Measurements from ENCODE around the gene USP17L18. TPM values are rescaled to one million over a fixed set of nuclear protein-coding genes. Genes with fewer than 3 reads are reported as not detected.
"Not testable (repeated sequence)": the region's sequence is repeated elsewhere in the genome, so short reads cannot be mapped to it uniquely, and the experiment has no call there.

The USP17L18 gene, protein sequence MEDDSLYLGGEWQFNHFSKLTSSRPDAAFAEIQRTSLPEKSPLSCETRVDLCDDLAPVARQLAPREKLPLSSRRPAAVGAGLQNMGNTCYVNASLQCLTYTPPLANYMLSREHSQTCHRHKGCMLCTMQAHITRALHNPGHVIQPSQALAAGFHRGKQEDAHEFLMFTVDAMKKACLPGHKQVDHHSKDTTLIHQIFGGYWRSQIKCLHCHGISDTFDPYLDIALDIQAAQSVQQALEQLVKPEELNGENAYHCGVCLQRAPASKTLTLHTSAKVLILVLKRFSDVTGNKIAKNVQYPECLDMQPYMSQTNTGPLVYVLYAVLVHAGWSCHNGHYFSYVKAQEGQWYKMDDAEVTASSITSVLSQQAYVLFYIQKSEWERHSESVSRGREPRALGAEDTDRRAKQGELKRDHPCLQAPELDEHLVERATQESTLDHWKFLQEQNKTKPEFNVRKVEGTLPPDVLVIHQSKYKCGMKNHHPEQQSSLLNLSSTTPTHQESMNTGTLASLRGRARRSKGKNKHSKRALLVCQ
- polyA plus RNA-seq (ENCODE audit: insufficient read depth in 1 of 5, insufficient read length in 5 of 5, low replicate concordance in 1 of 5), result not detected
- long read RNA-seq, donor 1, result 0 reads
- long read RNA-seq, donor 2, result 0 reads
- long read RNA-seq, donor 3, result 0 reads
- long read RNA-seq, donor 4, result 0 reads
- long read RNA-seq, donor 5, result 0 reads
- long read RNA-seq, donor 6, result 0 reads
- long read RNA-seq, donor 7, result 0 reads
- long read RNA-seq, donor 8, result 0 reads

DNA sequence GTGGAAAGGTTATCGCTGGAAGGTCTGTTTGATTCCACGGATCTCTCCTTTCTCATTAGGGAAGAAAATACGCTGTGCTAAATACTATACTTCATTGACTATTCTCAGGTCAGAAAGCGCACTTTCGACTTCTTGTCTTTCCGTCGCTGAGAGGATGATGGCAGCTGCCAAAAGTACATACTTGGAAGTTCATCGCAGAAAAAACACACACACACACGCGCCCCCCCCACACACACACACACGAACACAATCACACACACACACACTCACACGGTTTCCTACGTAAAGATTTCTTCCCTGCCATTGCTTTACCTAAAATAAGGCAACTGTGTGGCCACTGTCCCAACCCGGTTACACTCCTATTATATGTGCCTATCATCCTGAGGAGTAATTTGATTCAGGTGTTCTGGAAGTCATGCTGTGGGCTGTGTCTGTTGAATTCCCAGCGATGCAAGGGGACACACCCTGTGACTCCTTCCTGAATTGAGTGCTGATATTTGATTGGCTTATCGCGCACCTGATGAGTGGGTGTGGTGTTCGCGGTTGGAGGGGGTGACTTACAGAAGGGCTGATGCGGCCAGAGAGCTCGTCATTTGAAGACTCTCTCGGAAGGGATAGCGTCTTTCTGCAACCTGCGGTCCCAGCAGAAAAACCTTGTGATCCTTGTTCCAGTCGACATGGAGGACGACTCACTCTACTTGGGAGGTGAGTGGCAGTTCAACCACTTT, at the start of gene USP17L18:
Gene USP17L18, plus strand, starts transcription at position 678 of the 728 bp plus-strand sequence. Its CDS starts 0 bp downstream, at position 678.
- not testable (repeated sequence) for DNase-seq

DNA sequence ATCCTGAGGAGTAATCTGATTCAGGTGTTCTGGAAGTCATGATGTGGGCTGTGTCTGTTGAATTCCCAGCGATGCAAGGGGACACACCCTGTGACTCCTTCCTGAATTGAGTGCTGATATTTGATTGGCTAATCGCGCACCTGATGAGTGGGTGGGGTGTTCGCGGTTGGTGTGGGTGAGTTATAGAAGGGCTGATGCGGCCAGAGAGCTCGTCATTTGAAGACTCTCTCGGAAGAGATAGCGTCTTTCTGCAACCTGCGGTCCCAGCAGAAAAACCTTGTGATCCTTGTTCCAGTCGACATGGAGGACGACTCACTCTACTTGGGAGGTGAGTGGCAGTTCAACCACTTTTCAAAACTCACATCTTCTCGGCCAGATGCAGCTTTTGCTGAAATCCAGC, 38.1 kb upstream of the USP17L18 start, which contains the start of gene USP17L10:
Gene USP17L10, plus strand, starts transcription at position 301 of the 400 bp plus-strand sequence. Its CDS starts 0 bp downstream, at position 301.
- not testable (repeated sequence) for DNase-seq

GRCh38 chr4:9214701-9215100, 33.7 kb upstream of the USP17L18 start:
- not testable (repeated sequence) for DNase-seq

DNA sequence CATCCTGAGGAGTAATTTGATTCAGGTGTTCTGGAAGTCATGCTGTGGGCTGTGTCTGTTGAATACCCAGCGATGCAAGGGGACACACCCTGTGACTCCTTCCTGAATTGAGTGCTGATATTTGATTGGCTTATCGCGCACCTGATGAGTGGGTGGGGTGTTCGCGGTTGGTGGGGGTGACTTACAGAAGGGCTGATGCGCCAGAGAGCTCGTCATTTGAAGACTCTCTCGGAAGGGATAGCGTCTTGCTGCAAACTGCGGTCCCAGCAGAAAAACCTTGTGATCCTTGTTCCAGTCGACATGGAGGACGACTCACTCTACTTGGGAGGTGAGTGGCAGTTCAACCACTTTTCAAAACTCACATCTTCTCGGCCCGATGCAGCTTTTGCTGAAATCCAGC, 33.3 kb upstream of the USP17L18 start, which contains the start of gene USP17L11:
Gene USP17L11, plus strand, starts transcription at position 301 of the 400 bp plus-strand sequence. Its CDS starts 0 bp downstream, at position 301.
- DNase-seq, result not testable (repeated sequence)

GRCh38 chr4:9219852-9220251, 28.6 kb upstream of the USP17L18 start, which contains the start of gene USP17L12:
Gene USP17L12, plus strand, starts transcription at chr4:9220152. Its CDS starts 0 bp downstream, at chr4:9220152.
- DNase-seq, result not testable (repeated sequence)

DNA sequence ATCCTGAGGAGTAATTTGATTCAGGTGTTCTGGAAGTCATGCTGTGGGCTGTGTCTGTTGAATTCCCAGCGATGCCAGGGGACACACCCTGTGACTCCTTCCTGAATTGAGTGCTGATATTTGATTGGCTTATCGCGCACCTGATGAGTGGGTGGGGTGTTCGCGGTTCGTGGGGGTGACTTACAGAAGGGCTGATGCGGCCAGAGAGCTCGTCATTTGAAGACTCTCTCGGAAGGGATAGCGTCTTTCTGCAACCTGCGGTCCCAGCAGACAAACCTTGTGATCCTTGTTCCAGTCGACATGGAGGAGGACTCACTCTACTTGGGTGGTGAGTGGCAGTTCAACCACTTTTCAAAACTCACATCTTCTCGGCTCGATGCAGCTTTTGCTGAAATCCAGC, 23.8 kb upstream of the USP17L18 start, which contains the start of gene USP17L13:
Gene USP17L13, plus strand, starts transcription at position 301 of the 400 bp plus-strand sequence. Its CDS starts 0 bp downstream, at position 301.
- DNase-seq, result not testable (repeated sequence)

DNA sequence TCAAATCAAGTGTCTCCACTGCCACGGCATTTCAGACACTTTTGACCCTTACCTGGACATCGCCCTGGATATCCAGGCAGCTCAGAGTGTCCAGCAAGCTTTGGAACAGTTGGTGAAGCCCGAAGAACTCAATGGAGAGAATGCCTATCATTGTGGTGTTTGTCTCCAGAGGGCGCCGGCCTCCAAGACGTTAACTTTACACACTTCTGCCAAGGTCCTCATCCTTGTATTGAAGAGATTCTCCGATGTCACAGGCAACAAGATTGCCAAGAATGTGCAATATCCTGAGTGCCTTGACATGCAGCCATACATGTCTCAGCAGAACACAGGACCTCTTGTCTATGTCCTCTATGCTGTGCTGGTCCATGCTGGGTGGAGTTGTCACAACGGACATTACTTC, 18.2 kb upstream of the USP17L18 start:
- DNase-seq, result not testable (repeated sequence)

DNA sequence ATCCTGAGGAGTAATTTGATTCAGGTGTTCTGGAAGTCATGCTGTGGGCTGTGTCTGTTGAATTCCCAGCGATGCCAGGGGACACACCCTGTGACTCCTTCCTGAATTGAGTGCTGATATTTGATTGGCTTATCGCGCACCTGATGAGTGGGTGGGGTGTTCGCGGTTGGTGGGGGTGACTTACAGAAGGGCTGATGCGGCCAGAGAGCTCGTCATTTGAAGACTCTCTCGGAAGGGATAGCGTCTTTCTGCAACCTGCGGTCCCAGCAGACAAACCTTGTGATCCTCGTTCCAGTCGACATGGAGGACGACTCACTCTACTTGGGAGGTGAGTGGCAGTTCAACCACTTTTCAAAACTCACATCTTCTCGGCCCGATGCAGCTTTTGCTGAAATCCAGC, 14.3 kb upstream of the USP17L18 start, which contains the start of gene USP17L15:
Gene USP17L15, plus strand, starts transcription at position 301 of the 400 bp plus-strand sequence. Its CDS starts 0 bp downstream, at position 301.
- not testable (repeated sequence) for DNase-seq

DNA sequence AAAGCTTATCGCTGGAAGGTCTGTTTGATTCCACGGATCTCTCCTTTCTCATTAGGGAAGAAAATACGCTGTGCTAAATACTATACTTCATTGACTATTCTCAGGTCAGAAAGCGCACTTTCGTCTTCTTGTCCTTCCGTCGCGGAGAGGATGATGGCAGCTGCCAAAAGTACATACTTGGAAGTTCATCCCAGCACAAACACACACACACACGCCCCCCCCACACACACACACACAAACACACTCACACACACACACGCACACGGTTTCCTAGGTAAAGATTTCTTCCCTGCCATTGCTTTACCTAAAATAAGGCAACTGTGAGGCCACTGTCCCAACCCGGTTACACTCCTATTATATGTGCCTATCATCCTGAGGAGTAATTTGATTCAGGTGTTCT, 10.0 kb upstream of the USP17L18 start:
- DNase-seq, result not testable (repeated sequence)

- DNase-seq, result not testable (repeated sequence)
Measured at GRCh38 chr4:9243579-9243978, 4.9 kb upstream of the USP17L18 start, which contains the start of gene USP17L17. Gene USP17L17, plus strand, starts transcription at chr4:9243879. Its CDS starts 0 bp downstream, at chr4:9243879.

DNA sequence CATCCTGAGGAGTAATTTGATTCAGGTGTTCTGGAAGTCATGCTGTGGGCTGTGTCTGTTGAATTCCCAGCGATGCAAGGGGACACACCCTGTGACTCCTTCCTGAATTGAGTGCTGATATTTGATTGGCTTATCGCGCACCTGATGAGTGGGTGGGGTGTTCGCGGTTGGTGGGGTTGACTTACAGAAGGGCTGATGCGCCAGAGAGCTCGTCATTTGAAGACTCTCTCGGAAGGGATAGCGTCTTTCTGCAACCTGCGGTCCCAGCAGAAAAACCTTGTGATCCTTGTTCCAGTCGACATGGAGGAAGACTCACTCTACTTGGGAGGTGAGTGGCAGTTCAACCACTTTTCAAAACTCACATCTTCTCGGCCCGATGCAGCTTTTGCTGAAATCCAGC, 4.6 kb downstream of the USP17L18 start, which contains the start of gene USP17L19:
Gene USP17L19, plus strand, starts transcription at position 301 of the 400 bp plus-strand sequence. Its CDS starts 0 bp downstream, at position 301.
- DNase-seq, result not testable (repeated sequence)

DNA sequence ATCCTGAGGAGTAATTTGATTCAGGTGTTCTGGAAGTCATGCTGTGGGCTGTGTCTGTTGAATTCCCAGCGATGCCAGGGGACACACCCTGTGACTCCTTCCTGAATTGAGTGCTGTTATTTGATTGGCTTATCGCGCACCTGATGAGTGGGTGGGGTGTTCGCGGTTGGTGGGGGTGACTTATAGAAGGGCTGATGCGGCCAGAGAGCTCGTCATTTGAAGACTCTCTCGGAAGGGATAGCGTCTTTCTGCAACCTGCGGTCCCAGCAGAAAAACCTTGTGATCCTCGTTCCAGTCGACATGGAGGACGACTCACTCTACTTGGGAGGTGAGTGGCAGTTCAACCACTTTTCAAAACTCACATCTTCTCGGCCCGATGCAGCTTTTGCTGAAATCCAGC, 9.4 kb downstream of the USP17L18 start, which contains the start of gene USP17L20:
Gene USP17L20, plus strand, starts transcription at position 301 of the 400 bp plus-strand sequence. Its CDS starts 0 bp downstream, at position 301.
- not testable (repeated sequence) for DNase-seq

GRCh38 chr4:9262572-9262971, 14.1 kb downstream of the USP17L18 start, which contains the start of gene USP17L21:
Gene USP17L21, plus strand, starts transcription at chr4:9262872. Its CDS starts 0 bp downstream, at chr4:9262872.
- DNase-seq, result not testable (repeated sequence)

GRCh38 chr4:9267319-9267718, 18.9 kb downstream of the USP17L18 start, which contains the start of gene USP17L22:
Gene USP17L22, plus strand, starts transcription at chr4:9267619. Its CDS starts 0 bp downstream, at chr4:9267619.
- DNase-seq, result not testable (repeated sequence)

DNA sequence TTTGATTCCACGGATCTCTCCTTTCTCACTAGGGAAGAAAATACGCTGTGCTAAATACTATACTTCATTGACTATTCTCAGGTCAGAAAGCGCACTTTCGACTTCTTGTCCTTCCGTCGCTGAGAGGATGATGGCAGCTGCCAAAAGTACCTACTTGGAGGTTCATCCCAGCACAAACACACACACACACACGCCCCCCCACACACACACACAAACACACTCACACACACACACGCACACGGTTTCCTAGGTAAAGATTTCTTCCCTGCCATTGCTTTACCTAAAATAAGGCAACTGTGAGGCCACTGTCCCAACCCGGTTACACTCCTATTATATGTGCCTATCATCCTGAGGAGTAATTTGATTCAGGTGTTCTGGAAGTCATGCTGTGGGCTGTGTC, 23.3 kb downstream of the USP17L18 start:
- DNase-seq, result not testable (repeated sequence)

Other genes with a start within 250 kb of the USP17L18 start
- gene FAM90A26, start 78.2 kb upstream of the USP17L18 start, polyA plus RNA-seq (ENCODE audit: insufficient read depth in 1 of 5, insufficient read length in 5 of 5, low replicate concordance in 1 of 5), result under 1 TPM in 3 of 5 donors, not detected in 2; 0.05 to 0.10 (median 0.08) TPM
- gene USP17L10, start 38.0 kb upstream of the USP17L18 start, polyA plus RNA-seq (ENCODE audit: insufficient read depth in 1 of 5, insufficient read length in 5 of 5, low replicate concordance in 1 of 5), result not detected
- not detected for gene USP17L11, start 33.2 kb upstream of the USP17L18 start, polyA plus RNA-seq (ENCODE audit: insufficient read depth in 1 of 5, insufficient read length in 5 of 5, low replicate concordance in 1 of 5)
- not detected for gene USP17L12, start 28.5 kb upstream of the USP17L18 start, polyA plus RNA-seq (ENCODE audit: insufficient read depth in 1 of 5, insufficient read length in 5 of 5, low replicate concordance in 1 of 5)
- not detected for gene USP17L13, start 23.7 kb upstream of the USP17L18 start, polyA plus RNA-seq (ENCODE audit: insufficient read depth in 1 of 5, insufficient read length in 5 of 5, low replicate concordance in 1 of 5)
- gene USP17L15, start 14.2 kb upstream of the USP17L18 start, polyA plus RNA-seq (ENCODE audit: insufficient read depth in 1 of 5, insufficient read length in 5 of 5, low replicate concordance in 1 of 5), result not detected
- gene USP17L17, start 4.8 kb upstream of the USP17L18 start, polyA plus RNA-seq (ENCODE audit: insufficient read depth in 1 of 5, insufficient read length in 5 of 5, low replicate concordance in 1 of 5), result not detected
- gene USP17L19, start 4.7 kb downstream of the USP17L18 start, polyA plus RNA-seq (ENCODE audit: insufficient read depth in 1 of 5, insufficient read length in 5 of 5, low replicate concordance in 1 of 5), result not detected
- not detected for gene USP17L20, start 9.5 kb downstream of the USP17L18 start, polyA plus RNA-seq (ENCODE audit: insufficient read depth in 1 of 5, insufficient read length in 5 of 5, low replicate concordance in 1 of 5)
- gene USP17L21, start 14.2 kb downstream of the USP17L18 start, polyA plus RNA-seq (ENCODE audit: insufficient read depth in 1 of 5, insufficient read length in 5 of 5, low replicate concordance in 1 of 5), result not detected
- not detected for gene USP17L22, start 19.0 kb downstream of the USP17L18 start, polyA plus RNA-seq (ENCODE audit: insufficient read depth in 1 of 5, insufficient read length in 5 of 5, low replicate concordance in 1 of 5)
- gene USP17L24, start 76.5 kb downstream of the USP17L18 start, polyA plus RNA-seq (ENCODE audit: insufficient read depth in 1 of 5, insufficient read length in 5 of 5, low replicate concordance in 1 of 5), result not detected
- gene USP17L25, start 81.3 kb downstream of the USP17L18 start, polyA plus RNA-seq (ENCODE audit: insufficient read depth in 1 of 5, insufficient read length in 5 of 5, low replicate concordance in 1 of 5), result not detected
- not detected for gene USP17L26, start 86.0 kb downstream of the USP17L18 start, polyA plus RNA-seq (ENCODE audit: insufficient read depth in 1 of 5, insufficient read length in 5 of 5, low replicate concordance in 1 of 5)
- gene USP17L5, start 90.8 kb downstream of the USP17L18 start, polyA plus RNA-seq (ENCODE audit: insufficient read depth in 1 of 5, insufficient read length in 5 of 5, low replicate concordance in 1 of 5), result not detected
- not detected for gene USP17L27, start 95.5 kb downstream of the USP17L18 start, polyA plus RNA-seq (ENCODE audit: insufficient read depth in 1 of 5, insufficient read length in 5 of 5, low replicate concordance in 1 of 5)
- gene USP17L28, start 100.3 kb downstream of the USP17L18 start, polyA plus RNA-seq (ENCODE audit: insufficient read depth in 1 of 5, insufficient read length in 5 of 5, low replicate concordance in 1 of 5), result not detected
- not detected for gene USP17L29, start 105.0 kb downstream of the USP17L18 start, polyA plus RNA-seq (ENCODE audit: insufficient read depth in 1 of 5, insufficient read length in 5 of 5, low replicate concordance in 1 of 5)
- gene USP17L30, start 114.5 kb downstream of the USP17L18 start, polyA plus RNA-seq (ENCODE audit: insufficient read depth in 1 of 5, insufficient read length in 5 of 5, low replicate concordance in 1 of 5), result not detected
- not detected for gene DEFB131A, start 195.8 kb downstream of the USP17L18 start, polyA plus RNA-seq (ENCODE audit: insufficient read depth in 1 of 5, insufficient read length in 5 of 5, low replicate concordance in 1 of 5)